K562 (cell line): ENCODE measurements around the gene TXN. TPM values are rescaled to one million over a fixed set of nuclear protein-coding genes. Genes with fewer than 3 reads are reported as not detected.

Experiments used
- ATAC-seq: fragments of 200-7000 bp; cut with Tn5 transposase; 3 replicates; pipeline ENCODE4 v1.9.1; 2020; ENCODE audit warnings: moderate library complexity
- BruUV-seq: library from RNA; stranded (reverse); fragments of 400-500 nt; replicated peaks from 2 replicates; lab custom pipeline; 2021; lab: Mats Ljungman, UMichigan
- CTCF ChIA-PET: fragments of 300-600 bp; formaldehyde crosslinking; extraction: SDS; loops from one replicate; lab custom pipeline; 2021; ENCODE audit warnings: low intra/inter-chr PET ratio; lab: Yijun Ruan, JAX
- POLR2A ChIA-PET: fragments of 300-600, 350-650 bp; sonication (Branson Sonifier 250); formaldehyde crosslinking; extraction: SDS; loops from one replicate; lab custom pipeline; 2021; ENCODE audit warnings: antibody characterized with exemption, inconsistent platforms; lab: Yijun Ruan, JAX
- DNase-seq, 4 experiments: peaks; one replicate each; pipeline versions ENCODE4 v3.0.0 to v3.0.0-alpha.2; 2011 to 2018; ENCODE audit warnings: low spot score in 3 of 4, mixed read lengths in 3 of 4; ENCODE audit errors: extremely low read depth in 1 of 4
- FAIRE-seq: peaks from 2 replicates; lab custom pipeline; 2011; peaks lifted over from hg19 to GRCh38; lab: Jason Lieb, UNC
- H2AFZ ChIP-seq: 2 replicates; pipeline ENCODE4 v1.6.0; 2011; ENCODE audit warnings: low read depth, low read length, control low read depth, inconsistent platforms
- H3K27ac ChIP-seq: fragments of 200-600 bp; 3 replicates; pipeline ENCODE4 v1.8.0; 2011; ENCODE audit warnings: low read depth, mild to moderate bottlenecking, control low read depth, inconsistent platforms, low read length, moderate library complexity, mixed read lengths; ENCODE audit errors: extremely low read depth
- H3K27me3 ChIP-seq, 2 experiments: fragments of 300-600 bp in 1 of 2; 2 replicates in 1 of 2; 3 replicates in 1 of 2; pipeline versions ENCODE4 v1.6.0 to v1.8.0; 2011; ENCODE audit warnings: inconsistent platforms in 2 of 2, low read length in 2 of 2, mild to moderate bottlenecking in 1 of 2, mixed read lengths in 1 of 2, moderate library complexity in 1 of 2; ENCODE audit not compliant: control insufficient read depth in 2 of 2, insufficient read depth in 2 of 2
- H3K36me3 ChIP-seq: fragments of 300-600 bp; 3 replicates; pipeline ENCODE4 v1.8.0; 2011; ENCODE audit warnings: mild to moderate bottlenecking, low read length, inconsistent platforms; ENCODE audit not compliant: control insufficient read depth, insufficient read depth
- H3K4me1 ChIP-seq, 2 experiments: fragments of 200-600 bp in 1 of 2; replicated peaks in 1 of 2; 2 replicates in 1 of 2; 3 replicates in 1 of 2; pipeline versions ENCODE4 v1.5.1 to v1.8.0; 2011; ENCODE audit warnings: inconsistent platforms in 2 of 2, low read length in 2 of 2, mild to moderate bottlenecking in 1 of 2, mixed read lengths in 1 of 2, moderate library complexity in 1 of 2; ENCODE audit not compliant: control insufficient read depth in 2 of 2, insufficient read depth in 2 of 2
- H3K4me2 ChIP-seq: 2 replicates; pipeline ENCODE4 v1.6.1; 2011; ENCODE audit warnings: low read length, control low read depth, inconsistent platforms, mixed read lengths; ENCODE audit not compliant: insufficient read depth
- H3K4me3 ChIP-seq: fragments of 200-600 bp; sonication (generic), shearing (Covaris generic); 2 replicates; pipeline ENCODE4 v1.5.1; 2016; ENCODE audit warnings: control low read depth, inconsistent platforms
- H3K79me2 ChIP-seq: fragments of 200-600 bp; 3 replicates; pipeline ENCODE4 v1.8.0; 2011; ENCODE audit warnings: low read length, inconsistent platforms; ENCODE audit not compliant: control insufficient read depth, insufficient read depth
- H3K9ac ChIP-seq, 2 experiments: 2 replicates each; pipeline versions ENCODE4 v1.6.0 to v1.6.1; 2011; ENCODE audit warnings: low read depth in 2 of 2, low read length in 2 of 2, control low read depth in 1 of 2, inconsistent platforms in 1 of 2, mild to moderate bottlenecking in 1 of 2, mixed read lengths in 1 of 2; ENCODE audit not compliant: insufficient read depth in 1 of 2
- H3K9me1 ChIP-seq: one replicate; pipeline ENCODE4 v1.6.0; 2011; ENCODE audit warnings: inconsistent platforms, mild to moderate bottlenecking, low read length, moderate library complexity; ENCODE audit not compliant: control insufficient read depth, insufficient read depth
- H3K9me3 ChIP-seq: replicated peaks from 2 replicates; pipeline ENCODE4 v1.5.1; 2011; ENCODE audit warnings: low read depth, low read length, inconsistent platforms; ENCODE audit not compliant: control insufficient read depth, insufficient read depth
- H4K20me1 ChIP-seq: replicated peaks from 2 replicates; pipeline ENCODE4 v1.6.1; 2011; ENCODE audit warnings: low read length, inconsistent platforms, mixed read lengths; ENCODE audit not compliant: control insufficient read depth, insufficient read depth
- ARNT ChIP-seq, 2 experiments: fragments of 450-650 bp; IDR thresholded peaks; 2 replicates each; pipeline ENCODE4 v1.6.1; 2016; ENCODE audit warnings: mild to moderate bottlenecking in 1 of 2
- ETV5 ChIP-seq: sonication (generic); formaldehyde crosslinking; IDR thresholded peaks from 2 replicates; pipeline ENCODE4 v1.4.0; 2020; ENCODE audit warnings: low read depth, mild to moderate bottlenecking, missing genetic modification reagents
- HIVEP1 ChIP-seq: fragments of 250-450 bp; sonication (Bioruptor Pico); IDR thresholded peaks from 2 replicates; pipeline ENCODE4 v1.4.0; 2020; ENCODE audit warnings: mild to moderate bottlenecking
- KAT7 ChIP-seq: sonication (generic); formaldehyde crosslinking; IDR thresholded peaks from 2 replicates; pipeline ENCODE4 v1.8.0; 2022; ENCODE audit warnings: missing genetic modification reagents, mild to moderate bottlenecking, borderline replicate concordance
- MAFF ChIP-seq: IDR thresholded peaks from 2 replicates; pipeline ENCODE4 v1.6.1; 2012; ENCODE audit warnings: low read length, improper control_type of control experiment
- MAFK ChIP-seq: IDR thresholded peaks from 2 replicates; pipeline ENCODE4 v1.6.1; 2011; ENCODE audit warnings: low read length, improper control_type of control experiment
- MIER1 ChIP-seq: fragments of 450-650 bp; IDR thresholded peaks from 2 replicates; pipeline ENCODE4 v1.6.1; 2016; ENCODE audit warnings: antibody characterized with exemption, mild to moderate bottlenecking, low read depth
- OTX1 ChIP-seq: fragments of 450-650 bp; formaldehyde crosslinking; IDR thresholded peaks from 2 replicates; pipeline ENCODE4 v1.4.0; 2022; ENCODE audit warnings: mild to moderate bottlenecking
- WHSC1 ChIP-seq: IDR thresholded peaks from one replicate; pipeline ENCODE4 v1.6.1; 2012; ENCODE audit warnings: low read length, control low read depth, inconsistent platforms
- ZBTB33 ChIP-seq: sonication (generic); formaldehyde crosslinking; IDR thresholded peaks from 2 replicates; pipeline ENCODE4 v1.8.1; 2023; ENCODE audit warnings: mild to moderate bottlenecking, missing genetic modification reagents
- ZNF121 ChIP-seq: sonication (generic); formaldehyde crosslinking; conservative IDR thresholded peaks from 2 replicates; pipeline ENCODE4 v1.8.0; 2022; ENCODE audit warnings: missing genetic modification reagents
- ZNF124 ChIP-seq: sonication (generic); formaldehyde crosslinking; IDR thresholded peaks from 2 replicates; pipeline ENCODE4 v1.8.1; 2022; ENCODE audit warnings: missing genetic modification reagents
- WGBS: fragments of 100-300 bp; shearing (Covaris generic); methylation state at CpG from one replicate; pipeline ENCODE4 v1.1.6; 2016; ENCODE audit warnings: low coverage, mixed read lengths; ENCODE audit not compliant: insufficient coverage; ENCODE audit errors: missing lambda C conversion rate; 5-methylcytosine and 5-hydroxymethylcytosine counted together
- in situ Hi-C: fragments of 300-500 bp; cut with MboI; formaldehyde crosslinking; loops from 4 replicates; pipeline ENCODE4 v1.15.0; 2018; ENCODE audit warnings: inconsistent platforms, mixed read lengths
- intact Hi-C: fragments of 100-400 bp; cut with micrococcal nuclease; formaldehyde crosslinking; loops from 2 replicates; pipeline ENCODE4 v1.14.2; 2022
- polyA plus RNA-seq, 8 experiments: library from polyadenylated mRNA; depleted of rRNA in 4 of 8; stranded (reverse) in 5 of 8; unstranded in 3 of 8; fragments of >200 nt; fragmentation: Nextera tagmentation in 2 of 8; fragmentation: Illumina TruSeq in 1 of 8; extraction: Ambion mirVana in 2 of 8; extraction: Trizol in 1 of 8; gene quantifications; 2 replicates each; pipeline versions ENCODE4 v1.2.1 to v1.2.3, GENCODE V29; 2011 to 2014; ENCODE audit warnings: inconsistent platforms in 1 of 8, missing spikeins in 1 of 8
- total RNA-seq, 7 experiments: library from RNA; depleted of rRNA in 6 of 7; stranded (reverse); fragments of >200 nt in 6 of 7; fragmentation: Illumina TruSeq in 2 of 7; extraction: Trizol in 2 of 7; gene quantifications; 2 replicates each; pipeline versions ENCODE4 v1.2.1 to v1.2.3, GENCODE V29; 2011 to 2021; ENCODE audit warnings: low replicate concordance in 1 of 7
- TF ChIP-seq, protein P1 (sequence below): fragments of 250-450 bp; sonication (Bioruptor Pico); IDR thresholded peaks from 2 replicates; pipeline ENCODE4 v1.4.0; 2020; ENCODE audit warnings: mild to moderate bottlenecking, moderate library complexity, borderline replicate concordance

TXN gene
- total and polyA plus RNA-seq, 9 of the 15 experiments (the other 6 are each of a cell fraction or from before 2014, with no cell fraction given): 272 to 1,596 (median 514) TPM

DNA sequence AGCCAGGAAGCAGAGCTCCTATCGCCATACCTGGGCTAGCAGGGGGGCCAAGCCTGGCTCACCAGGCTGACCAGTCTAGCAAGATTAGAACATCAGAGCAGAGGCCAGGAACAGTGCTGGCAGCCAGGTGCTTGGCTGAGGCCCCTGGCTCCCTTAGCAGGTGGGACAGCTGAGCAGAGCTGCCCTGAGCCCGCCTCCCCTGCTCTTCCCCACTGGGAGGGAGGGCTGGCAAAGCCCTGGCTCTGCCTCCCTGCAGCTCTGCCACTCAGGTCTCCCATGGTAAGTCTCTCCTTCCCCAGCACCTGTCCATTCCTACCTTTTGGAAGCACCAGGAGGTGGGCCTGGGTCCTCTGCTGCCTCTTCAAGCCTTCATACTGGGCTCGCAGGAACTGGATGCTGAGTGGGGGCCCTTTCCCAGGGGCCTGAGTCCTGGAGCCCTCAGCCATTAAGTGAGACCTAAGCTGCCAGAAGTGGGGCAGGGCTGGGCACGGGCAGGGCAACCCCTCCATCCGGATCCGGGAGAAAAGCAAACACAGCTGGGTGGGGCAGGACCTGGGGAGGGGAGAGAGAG, 49.2 kb downstream of the TXN start:
- no peak for FAIRE-seq
- no peak overlapping the region for H3K4me3 ChIP-seq

GRCh38 chr9:110206389-110206788, 49.9 kb downstream of the TXN start:
- POLR2A ChIA-PET: no interaction called here
- CTCF ChIA-PET: no interaction called here
- intact Hi-C loops: no loop called here
- in situ Hi-C loops: no loop called here
- ATAC-seq: no peak
- WGBS: 0% methylated on average over 1 of the region's 1 CpG
- no peaks in the 10 kb centered on the region; a peak in 1 of 5 replicates for H3K4me1 ChIP-seq
- peaks cover 6 to 14% of the 10 kb centered on the region in 2 experiments; a peak in 3 of 5 replicates for H3K27me3 ChIP-seq
- no peak overlapping the region for H3K9ac ChIP-seq
- no peaks in the 10 kb centered on the region for H3K9me1 ChIP-seq
- no peak overlapping the region for H3K27ac ChIP-seq
- DNase-seq: no peak
- BruUV-seq: no TSS peak
- H3K9me3 ChIP-seq: no peaks in the 10 kb centered on the region; the same call in 1 of the 2 replicates
- H3K36me3 ChIP-seq: no peaks in the 10 kb centered on the region
- no peak overlapping the region for H2AFZ ChIP-seq
- H3K79me2 ChIP-seq: no peaks in the 10 kb centered on the region
- H4K20me1 ChIP-seq: 0 out of 2 replicates have a peak, but pooled peaks cover 3% of the 10 kb centered on the region
- no peak for FAIRE-seq
- H3K4me3 ChIP-seq: no peak overlapping the region
- no peak overlapping the region for H3K4me2 ChIP-seq
- no peak for TF ChIP-seq ETV5 (CRISPR knock-in tag)
- TF ChIP-seq, protein P1, sequence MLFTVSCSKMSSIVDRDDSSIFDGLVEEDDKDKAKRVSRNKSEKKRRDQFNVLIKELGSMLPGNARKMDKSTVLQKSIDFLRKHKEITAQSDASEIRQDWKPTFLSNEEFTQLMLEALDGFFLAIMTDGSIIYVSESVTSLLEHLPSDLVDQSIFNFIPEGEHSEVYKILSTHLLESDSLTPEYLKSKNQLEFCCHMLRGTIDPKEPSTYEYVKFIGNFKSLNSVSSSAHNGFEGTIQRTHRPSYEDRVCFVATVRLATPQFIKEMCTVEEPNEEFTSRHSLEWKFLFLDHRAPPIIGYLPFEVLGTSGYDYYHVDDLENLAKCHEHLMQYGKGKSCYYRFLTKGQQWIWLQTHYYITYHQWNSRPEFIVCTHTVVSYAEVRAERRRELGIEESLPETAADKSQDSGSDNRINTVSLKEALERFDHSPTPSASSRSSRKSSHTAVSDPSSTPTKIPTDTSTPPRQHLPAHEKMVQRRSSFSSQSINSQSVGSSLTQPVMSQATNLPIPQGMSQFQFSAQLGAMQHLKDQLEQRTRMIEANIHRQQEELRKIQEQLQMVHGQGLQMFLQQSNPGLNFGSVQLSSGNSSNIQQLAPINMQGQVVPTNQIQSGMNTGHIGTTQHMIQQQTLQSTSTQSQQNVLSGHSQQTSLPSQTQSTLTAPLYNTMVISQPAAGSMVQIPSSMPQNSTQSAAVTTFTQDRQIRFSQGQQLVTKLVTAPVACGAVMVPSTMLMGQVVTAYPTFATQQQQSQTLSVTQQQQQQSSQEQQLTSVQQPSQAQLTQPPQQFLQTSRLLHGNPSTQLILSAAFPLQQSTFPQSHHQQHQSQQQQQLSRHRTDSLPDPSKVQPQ (CRISPR knock-in tag): no peak
- no peak for TF ChIP-seq ZNF121 (CRISPR knock-in tag)
- no peak for TF ChIP-seq ZBTB33 (CRISPR knock-in tag)
- TF ChIP-seq MAFK: no peak
- no peak for TF ChIP-seq ARNT (IDR thresholded peaks at IDR 0.05)
- TF ChIP-seq HIVEP1 (CRISPR knock-in tag): no peak
- no peak for TF ChIP-seq KAT7
- TF ChIP-seq WHSC1: no peak
- no peak for TF ChIP-seq ZNF124 (CRISPR knock-in tag)
- no peak for TF ChIP-seq MIER1
- no peak for TF ChIP-seq MAFF

More for the DNA sequence above, 49.2 kb downstream of the TXN start:
- no peaks in the 10 kb centered on the region for H3K79me2 ChIP-seq
- H3K4me2 ChIP-seq: no peak overlapping the region
- H3K36me3 ChIP-seq: no peaks in the 10 kb centered on the region
- peaks cover 6 to 13% of the 10 kb centered on the region in 2 experiments; a peak in 3 of 5 replicates for H3K27me3 ChIP-seq
- no peak overlapping the region for H3K27ac ChIP-seq
- no peaks in the 10 kb centered on the region; the same call in 1 of the 2 replicates for H3K9me3 ChIP-seq
- no peak for DNase-seq
- no peak overlapping the region for H2AFZ ChIP-seq
- in situ Hi-C loops (no loop called here), intact Hi-C loops (no loop called here)
- CTCF ChIA-PET: no interaction called here
- no peak for TF ChIP-seq OTX1 (CRISPR knock-in tag)
- no peak overlapping the region for H3K9ac ChIP-seq
- 0 out of 2 replicates have a peak, but pooled peaks cover 3% of the 10 kb centered on the region for H4K20me1 ChIP-seq
- WGBS: 2% methylated on average over 6 of the region's 6 CpGs
- BruUV-seq: no TSS peak
- H3K4me1 ChIP-seq: no peaks in the 10 kb centered on the region; a peak in 1 of 5 replicates
- POLR2A ChIA-PET: no interaction called here
- H3K9me1 ChIP-seq: no peaks in the 10 kb centered on the region
- ATAC-seq: no peak
